ENCODE data around the gene CTRB1. TPM values are rescaled to one million over a fixed set of nuclear protein-coding genes. Genes with fewer than 3 reads are reported as not detected.

CTRB1 gene
- total and polyA plus RNA-seq, 2 donors (not counting 3 experiments of a cell fraction or from before 2014, with no cell fraction given): not detected

GRCh38 chr16:75203096-75203495 lies 15.7 kb upstream of the CTRB1 start:
- H3K9me1 ChIP-seq (replicated peaks; ENCODE audit: control insufficient read depth, extremely low read depth, insufficient read depth, low read length): no peaks in the 10 kb centered on the region
- intact Hi-C loops (cut with micrococcal nuclease) (no loop called here), dilution Hi-C loops (cut with MboI; ENCODE audit: extremely low pct_ligation_motif_present, low sequenced_read_pairs) (no loop called here)
- CTCF ChIA-PET: interaction anchor here (1.4 to 7.9 kb wide), 2 partner anchors 200 to 216 kb away, joined by 3 to 186 read pairs; no protein-coding TSS in a partner anchor
- DNase-seq (ENCODE audit: low read depth, low spot score): no peak
- H3K27ac ChIP-seq (ENCODE audit: insufficient read depth, low read depth, low read length): no peak overlapping the region
- TF ChIP-seq POLR2A (IDR thresholded peaks at IDR 0.05; ENCODE audit: low read depth, low read length) (no peak), MYC (IDR thresholded peaks at IDR 0.05; ENCODE audit: low read depth, low read length) (no peak), POLR2AphosphoS5 (IDR thresholded peaks at IDR 0.05; ENCODE audit: insufficient read depth, low read depth, low read length) (no peak), GATA2 (IDR thresholded peaks at IDR 0.05; ENCODE audit: insufficient read depth, insufficient read length, low read depth, low read length) (no peak), CTCF (IDR thresholded peaks at IDR 0.05; ENCODE audit: extremely low read depth in 1 of 2, insufficient read depth in 1 of 2, low read depth in 1 of 2, low read length in 2 of 2) (no peak), JUN (IDR thresholded peaks at IDR 0.05; ENCODE audit: borderline replicate concordance, insufficient read depth, insufficient read length, low read depth) (no peak)
- H3K4me2 ChIP-seq (ENCODE audit: insufficient read depth, low read length): no peak overlapping the region
- no peaks in the 10 kb centered on the region for H3K27me3 ChIP-seq (ENCODE audit: control insufficient read depth in 2 of 2, insufficient read depth in 2 of 2, low read length in 2 of 2)
- H4K20me1 ChIP-seq (replicated peaks; ENCODE audit: control insufficient read depth, extremely low read depth, insufficient read depth, low read length): no peaks in the 10 kb centered on the region
- no peak for FAIRE-seq
- H3K36me3 ChIP-seq (ENCODE audit: control insufficient read depth in 2 of 2, extremely low read depth in 1 of 2, insufficient read depth in 2 of 2, low read length in 2 of 2): no peaks in the 10 kb centered on the region
- POLR2A ChIA-PET: no interaction called here
- H3K4me1 ChIP-seq (ENCODE audit: control insufficient read depth, extremely low read depth, insufficient read depth, low read length): peaks cover 4% of the 10 kb centered on the region
- H3K79me2 ChIP-seq (ENCODE audit: control insufficient read depth, insufficient read depth, low read length): no peaks in the 10 kb centered on the region
- H3K4me3 ChIP-seq (replicated peaks in 1 of 3; ENCODE audit: insufficient read depth in 1 of 3, low read depth in 1 of 3, low read length in 3 of 3): no peak overlapping the region
- H2AFZ ChIP-seq (ENCODE audit: low read depth, low read length): no peak overlapping the region
- H3K9ac ChIP-seq (replicated peaks; ENCODE audit: extremely low read depth, insufficient read depth, low read length): no peak overlapping the region
- BruUV-seq (replicated peaks): no TSS peak
- H3K9me3 ChIP-seq (replicated peaks; ENCODE audit: control insufficient read depth, insufficient read depth, low read length): no peaks in the 10 kb centered on the region

Measured in endothelial cell of umbilical vein (primary cell).